ENCODE measurements around the gene BHLHE40.
A peak's percentile ranks its signal among the peaks of the same experiment; 100 is the strongest.

Gene BHLHE40

DNA sequence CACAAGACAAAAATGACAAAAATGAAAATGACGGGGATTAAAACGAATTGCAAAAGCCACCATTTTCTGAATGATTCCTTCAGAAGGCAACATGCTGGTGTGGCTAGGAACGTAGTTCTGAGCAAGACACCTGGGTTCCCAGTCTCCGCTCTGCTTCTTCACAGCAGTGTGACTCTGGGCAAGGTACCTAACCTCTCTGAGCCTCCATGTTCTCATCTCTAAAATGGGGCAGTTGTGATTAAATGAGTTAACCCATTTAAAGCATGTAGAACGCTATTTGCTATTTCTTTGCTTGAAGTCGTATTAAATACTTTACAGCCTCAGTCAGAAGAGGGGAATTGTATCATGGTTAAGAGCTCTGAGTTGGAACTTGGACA is 23.6 kb downstream of the BHLHE40 start:
- DNase-seq: no peak

DNA sequence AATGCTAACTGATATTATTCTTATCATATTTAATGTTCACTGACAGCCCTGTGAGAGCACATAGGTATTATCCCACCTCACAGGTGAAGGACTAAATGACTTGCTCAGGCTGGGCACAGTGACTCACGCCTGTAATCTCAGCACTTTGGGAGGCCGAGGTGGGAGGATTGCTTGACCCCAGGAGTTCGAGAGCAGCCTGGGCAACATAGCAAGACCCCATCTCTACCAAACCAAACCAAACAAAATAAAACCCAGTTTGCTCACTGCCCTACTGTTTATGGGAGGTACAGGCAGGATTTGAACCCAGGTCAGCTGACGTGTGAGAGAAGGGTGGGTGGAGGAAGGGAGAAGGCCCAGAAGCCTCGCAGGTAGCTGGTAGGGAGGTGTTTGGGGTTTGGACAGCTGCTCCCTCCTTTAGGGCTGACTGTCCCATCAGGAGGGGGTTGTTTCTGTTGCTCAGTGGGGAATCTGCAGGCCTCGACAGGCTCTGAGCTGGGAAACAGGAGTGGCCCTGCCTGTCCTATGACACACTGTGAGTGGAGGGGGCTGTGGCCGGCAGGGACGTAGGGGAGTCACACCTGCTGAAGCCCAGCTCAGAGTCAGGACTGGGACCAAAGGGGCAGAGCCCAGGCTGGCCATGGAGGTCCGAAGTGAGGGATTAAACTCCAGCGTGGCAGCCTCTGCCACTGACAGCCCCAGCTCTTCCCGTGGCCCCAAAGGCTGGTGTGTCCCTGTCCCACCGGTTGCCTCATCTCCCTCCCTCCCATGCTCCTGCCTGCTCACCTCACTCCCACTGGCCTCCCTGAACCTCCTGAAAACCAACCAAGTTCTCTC is 25.3 kb downstream of the BHLHE40 start:
- no peak for DNase-seq

DNA sequence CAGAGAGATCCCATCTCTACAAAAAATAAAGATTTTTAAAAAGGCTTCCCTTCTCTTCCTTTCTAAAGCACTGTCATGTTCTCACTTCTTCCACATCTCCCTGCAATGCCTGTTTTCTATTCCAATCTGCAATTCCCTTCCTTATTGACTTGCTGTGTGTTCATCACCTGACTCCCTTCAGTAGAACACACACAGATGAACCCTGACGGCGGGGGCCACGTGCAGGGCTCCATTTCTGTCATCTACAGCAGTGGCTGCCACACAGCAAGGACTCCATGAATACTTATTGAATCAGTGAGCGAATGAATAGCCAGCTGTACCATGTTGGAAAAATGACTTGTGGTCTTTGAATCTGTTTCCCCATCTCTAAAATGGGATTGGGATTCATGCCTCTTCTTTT is 26.1 kb downstream of the BHLHE40 start:
- DNase-seq: no peak

GRCh38 chr3:5006755-5007202 is 27.5 kb downstream of the BHLHE40 start:
- peak; percentile 84 for DNase-seq

GRCh38 chr3:5007873-5008272 is 28.6 kb downstream of the BHLHE40 start:
- no peak for DNase-seq

DNA sequence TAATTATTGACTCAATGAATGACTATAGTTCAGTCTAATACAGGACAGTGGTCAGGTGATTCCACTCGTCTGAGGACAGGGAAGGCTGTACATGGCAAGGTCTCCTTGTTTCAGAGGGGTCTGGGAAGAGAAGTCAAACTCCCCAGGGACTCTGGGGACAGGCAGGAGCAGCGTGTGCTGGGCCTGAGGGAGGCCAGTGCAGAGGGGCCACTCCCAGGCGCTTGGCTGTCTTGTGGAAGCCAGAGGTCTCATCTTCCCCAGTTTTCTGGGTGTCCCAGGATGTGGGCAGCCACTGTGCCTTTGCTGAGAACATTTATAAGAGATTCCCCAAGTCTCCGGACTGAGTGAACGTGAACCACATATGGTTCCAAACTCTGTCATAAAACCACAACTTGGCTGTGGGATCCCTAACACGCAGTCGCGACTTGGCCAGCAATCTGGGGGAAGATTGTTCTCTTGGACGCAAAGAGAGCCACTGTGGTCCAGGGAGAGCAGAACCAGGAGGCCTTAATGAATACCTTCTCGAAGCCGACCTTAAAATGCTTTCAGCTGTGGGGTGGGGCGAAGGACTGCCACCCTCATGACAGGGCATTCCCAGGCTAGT is 30.4 kb downstream of the BHLHE40 start:
- DNase-seq: no peak

- no peak for DNase-seq
Observed at GRCh38 chr3:5010140-5010539, 30.9 kb downstream of the BHLHE40 start.

- no peak for DNase-seq
Observed at GRCh38 chr3:5010706-5011554, 31.7 kb downstream of the BHLHE40 start.

- no peak for DNase-seq
Observed at GRCh38 chr3:5011555-5012256, 32.5 kb downstream of the BHLHE40 start.

GRCh38 chr3:5012367-5012766 is 33.1 kb downstream of the BHLHE40 start:
- DNase-seq: no peak

GRCh38 chr3:5013021-5013906 is 34.0 kb downstream of the BHLHE40 start:
- no peak for DNase-seq

- DNase-seq: no peak
Observed at GRCh38 chr3:5014391-5014790, 35.2 kb downstream of the BHLHE40 start.

GRCh38 chr3:5015056-5015455 is 35.8 kb downstream of the BHLHE40 start:
- no peak for DNase-seq

GRCh38 chr3:5016211-5017161 is 37.2 kb downstream of the BHLHE40 start:
- peak; percentile 61 for DNase-seq

- DNase-seq: no peak
Observed at GRCh38 chr3:5017925-5018531, 38.8 kb downstream of the BHLHE40 start.

GRCh38 chr3:5019411-5020241 is 40.4 kb downstream of the BHLHE40 start:
- peak; percentile 85 for DNase-seq

DNA sequence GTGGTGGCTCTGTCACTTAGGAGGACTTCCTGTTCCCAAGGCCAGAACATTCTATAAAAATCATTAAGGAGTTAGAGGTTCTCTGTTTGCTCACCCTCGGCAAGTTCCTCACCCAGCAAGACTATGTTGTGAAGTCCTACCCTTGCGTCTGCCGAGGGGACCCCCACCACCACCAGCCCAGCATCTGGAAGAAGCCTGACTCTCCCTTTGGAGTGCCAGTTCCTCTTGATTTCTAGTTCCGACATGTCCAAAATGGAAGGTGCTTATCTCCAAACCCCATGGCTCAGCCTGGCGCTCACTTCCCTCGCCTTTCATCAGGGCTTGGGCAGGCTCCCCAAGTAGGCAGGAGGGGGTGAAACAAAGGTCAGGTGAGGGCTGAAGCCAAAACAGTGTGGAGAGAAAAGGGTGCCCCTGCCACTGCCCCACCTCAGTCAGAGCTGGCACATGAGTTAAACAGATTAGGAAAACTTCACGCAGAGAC is 41.0 kb downstream of the BHLHE40 start:
- no peak for DNase-seq

DNA sequence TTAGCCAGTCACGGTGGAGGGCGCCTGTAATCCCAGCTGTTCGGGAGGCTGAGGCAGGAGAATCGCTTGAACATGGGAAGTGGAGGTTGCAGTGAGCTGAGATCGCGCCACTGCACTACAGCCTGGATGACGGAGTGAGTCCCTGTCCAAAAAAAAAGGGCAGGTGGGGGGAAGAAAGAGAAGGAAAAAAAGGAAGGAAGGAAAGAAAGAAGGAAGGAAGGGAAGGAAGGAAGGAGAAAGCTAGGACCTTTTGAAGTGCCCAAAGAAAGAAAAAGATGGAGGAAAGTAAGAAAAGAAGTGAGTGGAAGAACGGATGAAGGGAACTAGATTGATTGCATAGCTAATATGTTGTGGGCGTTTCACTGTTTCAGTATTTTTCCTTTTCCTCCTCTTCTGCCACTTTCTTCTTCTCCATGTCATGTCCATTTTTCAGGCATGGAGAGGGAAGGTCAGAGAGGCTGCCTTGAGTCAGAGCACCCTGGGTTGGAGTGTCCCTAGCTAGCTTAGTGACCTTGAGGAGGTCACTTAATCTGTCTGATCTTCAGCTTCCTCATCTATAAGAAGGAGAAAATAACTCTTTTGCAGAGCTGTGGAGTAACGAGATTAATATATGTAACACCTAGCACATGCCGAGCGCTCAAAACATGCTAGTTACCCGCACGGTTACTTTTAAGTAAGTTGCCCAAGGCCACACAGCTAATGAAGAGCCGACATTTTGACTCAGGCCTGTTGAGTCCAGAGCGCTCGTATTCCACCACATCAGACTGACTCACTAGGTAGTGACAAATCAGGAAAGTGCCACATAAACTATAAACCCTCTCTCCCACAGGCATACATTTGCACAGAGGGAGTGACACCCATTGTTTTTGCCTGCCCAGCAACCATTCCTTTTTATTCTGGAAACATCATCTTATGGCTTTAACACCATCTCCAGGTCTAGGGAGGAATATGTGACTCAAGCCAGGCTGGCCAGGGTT is 42.2 kb downstream of the BHLHE40 start:
- no peak for DNase-seq
